Caco-2 (cell line): ENCODE data around the gene KMO. TPM values are rescaled to one million over a fixed set of nuclear protein-coding genes. Genes with fewer than 3 reads are reported as not detected.
A peak's percentile ranks its signal among the peaks of the same experiment; 100 is the strongest.

Source experiments
- BruUV-seq: library from RNA; stranded (reverse); fragments of 400-500 nt; replicated peaks from 2 replicates; lab custom pipeline; 2021; lab: Mats Ljungman, UMichigan
- CTCF ChIA-PET: fragments of 300-600 bp; sonication (Branson Sonifier 250); formaldehyde crosslinking; loops from one replicate; lab custom pipeline; 2022; ENCODE audit warnings: antibody characterized with exemption; lab: Charles Lee
- POLR2A ChIA-PET: fragments of 300-600 bp; sonication (Branson Sonifier 250); formaldehyde crosslinking; loops from one replicate; lab custom pipeline; 2022; ENCODE audit warnings: antibody characterized with exemption; lab: Charles Lee
- DNase-seq, 2 experiments: peaks; one replicate each; pipeline versions ENCODE4 v3.0.0 to v3.0.0-alpha.2; 2020 to 2022
- H3K27me3 ChIP-seq: replicated peaks from 2 replicates; pipeline ENCODE4 v1.6.0; 2011; ENCODE audit warnings: low read length; ENCODE audit not compliant: control insufficient read depth, insufficient read depth
- H3K36me3 ChIP-seq: 2 replicates; pipeline ENCODE4 v1.5.1; 2011; ENCODE audit warnings: low read length; ENCODE audit not compliant: control insufficient read depth, insufficient read depth
- H3K4me1 ChIP-seq: fragments of 250-450 bp; sonication (Bioruptor Pico); 2 replicates; pipeline ENCODE4 v1.5.1; 2020; ENCODE audit warnings: mild to moderate bottlenecking
- H3K4me3 ChIP-seq: 2 replicates; pipeline ENCODE4 v1.5.1; 2011; ENCODE audit warnings: low read depth, mild to moderate bottlenecking, control low read depth, low read length
- H3K9me3 ChIP-seq: fragments of 250-450 bp; sonication (Bioruptor Pico); 2 replicates; pipeline ENCODE4 v1.5.1; 2020; ENCODE audit warnings: mild to moderate bottlenecking, moderate library complexity
- H3K27ac Mint-ChIP-seq: one replicate; pipeline ENCODE4 v1.8.0; 2022; ENCODE audit warnings: mixed read lengths; ENCODE audit not compliant: unreplicated experiment
- H3K27me3 Mint-ChIP-seq: one replicate; pipeline ENCODE4 v1.8.0; 2022; ENCODE audit warnings: mixed read lengths; ENCODE audit not compliant: insufficient read depth, unreplicated experiment
- H3K36me3 Mint-ChIP-seq: one replicate; pipeline ENCODE4 v1.8.0; 2022; ENCODE audit warnings: mild to moderate bottlenecking, mixed read lengths; ENCODE audit not compliant: insufficient read depth, unreplicated experiment
- H3K4me1 Mint-ChIP-seq: one replicate; pipeline ENCODE4 v1.8.0; 2022; ENCODE audit warnings: low read depth, mixed read lengths; ENCODE audit not compliant: unreplicated experiment
- H3K4me3 Mint-ChIP-seq: one replicate; pipeline ENCODE4 v1.8.0; 2022; ENCODE audit warnings: mild to moderate bottlenecking, moderate library complexity, mixed read lengths; ENCODE audit not compliant: unreplicated experiment
- H3K9me3 Mint-ChIP-seq: one replicate; pipeline ENCODE4 v1.8.0; 2022; ENCODE audit warnings: mixed read lengths; ENCODE audit not compliant: unreplicated experiment
- CTCF ChIP-seq, 2 experiments: fragments of 200-600 bp in 1 of 2; IDR thresholded peaks; 1 replicate in 1 of 2; 2 replicates in 1 of 2; pipeline versions ENCODE4 v1.5.1 to v1.8.0; 2011 to 2022; ENCODE audit warnings: antibody characterized with exemption in 1 of 2, control low read depth in 1 of 2, inconsistent platforms in 1 of 2, low read depth in 1 of 2, low read length in 1 of 2, mild to moderate bottlenecking in 1 of 2, moderate library complexity in 1 of 2; ENCODE audit not compliant: insufficient read depth in 1 of 2, severe bottlenecking in 1 of 2, unreplicated experiment in 1 of 2
- intact Hi-C: fragments of 100-400 bp; cut with micrococcal nuclease; formaldehyde crosslinking; loops from one replicate; pipeline ENCODE4 v1.10.0; 2022; ENCODE audit not compliant: unreplicated experiment
- total RNA-seq: library from RNA; stranded (reverse); gene quantifications from 2 replicates; pipeline ENCODE4 v1.2.3, GENCODE V29; 2022

KMO gene
- total RNA-seq, 1 experiment from 2014 or later, result not detected

GRCh38 chr1:241520080-241520465, 12.1 kb upstream of the KMO start:
- H3K9me3 ChIP-seq, result no peaks in the 10 kb centered on the region
- Mint-ChIP-seq H3K4me1 (peaks cover 6% of the 10 kb centered on the region), H3K27ac (no peak overlapping the region), H3K36me3 (peaks cover 5% of the 10 kb centered on the region), H3K9me3 (no peaks in the 10 kb centered on the region), H3K27me3 (peaks cover 22% of the 10 kb centered on the region), H3K4me3 (no peak overlapping the region)
- ChIA-PET POLR2A (no interaction called here), CTCF (interaction anchor here (0.7 kb wide), 1 partner anchor 14 kb away, joined by 4 read pairs; no protein-coding TSS in a partner anchor)
- H3K4me1 ChIP-seq, result peaks cover 4% of the 10 kb centered on the region; the same call in 1 of the 2 replicates
- no peak for TF ChIP-seq CTCF (IDR thresholded peaks at IDR 0.05; ENCODE audit: insufficient read depth in 1 of 2, low read depth in 1 of 2, low read length in 1 of 2, severe bottlenecking in 1 of 2, unreplicated experiment in 1 of 2)
- no peak for DNase-seq
- H3K27me3 ChIP-seq, result no peaks in the 10 kb centered on the region
- H3K4me3 ChIP-seq, result peak overlapping the region; percentile 40
- no peaks in the 10 kb centered on the region; the same call in 1 of the 2 replicates for H3K36me3 ChIP-seq
- intact Hi-C loops, result no loop called here
- BruUV-seq, result no TSS peak

- peaks cover 22% of the 10 kb centered on the region for H3K27me3 Mint-ChIP-seq
- H3K9me3 Mint-ChIP-seq, result no peaks in the 10 kb centered on the region
- CTCF ChIA-PET, result no interaction called here
- H3K9me3 ChIP-seq, result no peaks in the 10 kb centered on the region
- peaks cover 4% of the 10 kb centered on the region; the same call in 1 of the 2 replicates for H3K4me1 ChIP-seq
- no peak overlapping the region for H3K27ac Mint-ChIP-seq
- H3K36me3 Mint-ChIP-seq, result no peaks in the 10 kb centered on the region
- no peak for DNase-seq
- no peaks in the 10 kb centered on the region for H3K27me3 ChIP-seq
- intact Hi-C loops, result no loop called here
- no peaks in the 10 kb centered on the region for H3K36me3 ChIP-seq
- POLR2A ChIA-PET, result no interaction called here
- H3K4me3 Mint-ChIP-seq, result no peak overlapping the region
- TF ChIP-seq CTCF (IDR thresholded peaks at IDR 0.05; ENCODE audit: insufficient read depth in 1 of 2, low read depth in 1 of 2, low read length in 1 of 2, severe bottlenecking in 1 of 2, unreplicated experiment in 1 of 2), result no peak
- no peak overlapping the region for H3K4me3 ChIP-seq
- BruUV-seq, result no TSS peak
- H3K4me1 Mint-ChIP-seq, result peaks cover 6% of the 10 kb centered on the region
These were observed 10.5 kb upstream of the KMO start for GRCh38 chr1:241521718-241522117.

- H3K4me1 Mint-ChIP-seq, result peaks cover 6% of the 10 kb centered on the region
- Histone ChIP-seq H3K27me3 (no peaks in the 10 kb centered on the region), H3K9me3 (no peaks in the 10 kb centered on the region), H3K4me3 (no peak overlapping the region), H3K4me1 (no peaks in the 10 kb centered on the region), H3K36me3 (no peaks in the 10 kb centered on the region)
- H3K9me3 Mint-ChIP-seq, result no peaks in the 10 kb centered on the region
- POLR2A ChIA-PET, result no interaction called here
- H3K4me3 Mint-ChIP-seq, result no peak overlapping the region
- no TSS peak for BruUV-seq
- peaks cover 26% of the 10 kb centered on the region for H3K27me3 Mint-ChIP-seq
- CTCF ChIA-PET, result no interaction called here
- no peak for DNase-seq
- intact Hi-C loops, result no loop called here
- no peak for TF ChIP-seq CTCF (IDR thresholded peaks at IDR 0.05; ENCODE audit: insufficient read depth in 1 of 2, low read depth in 1 of 2, low read length in 1 of 2, severe bottlenecking in 1 of 2, unreplicated experiment in 1 of 2)
- no peaks in the 10 kb centered on the region for H3K36me3 Mint-ChIP-seq
- H3K27ac Mint-ChIP-seq, result no peak overlapping the region
These were observed 7.2 kb upstream of the KMO start for GRCh38 chr1:241525026-241525425.
